ENCODE results near the gene KIF19.

GRCh38 chr17:74287031-74287602 is 38.9 kb upstream of the KIF19 start:
- TF ChIP-seq POLR2AphosphoS5 (IDR thresholded peaks at IDR 0.05) = no peak
- TF ChIP-seq, protein P1, sequence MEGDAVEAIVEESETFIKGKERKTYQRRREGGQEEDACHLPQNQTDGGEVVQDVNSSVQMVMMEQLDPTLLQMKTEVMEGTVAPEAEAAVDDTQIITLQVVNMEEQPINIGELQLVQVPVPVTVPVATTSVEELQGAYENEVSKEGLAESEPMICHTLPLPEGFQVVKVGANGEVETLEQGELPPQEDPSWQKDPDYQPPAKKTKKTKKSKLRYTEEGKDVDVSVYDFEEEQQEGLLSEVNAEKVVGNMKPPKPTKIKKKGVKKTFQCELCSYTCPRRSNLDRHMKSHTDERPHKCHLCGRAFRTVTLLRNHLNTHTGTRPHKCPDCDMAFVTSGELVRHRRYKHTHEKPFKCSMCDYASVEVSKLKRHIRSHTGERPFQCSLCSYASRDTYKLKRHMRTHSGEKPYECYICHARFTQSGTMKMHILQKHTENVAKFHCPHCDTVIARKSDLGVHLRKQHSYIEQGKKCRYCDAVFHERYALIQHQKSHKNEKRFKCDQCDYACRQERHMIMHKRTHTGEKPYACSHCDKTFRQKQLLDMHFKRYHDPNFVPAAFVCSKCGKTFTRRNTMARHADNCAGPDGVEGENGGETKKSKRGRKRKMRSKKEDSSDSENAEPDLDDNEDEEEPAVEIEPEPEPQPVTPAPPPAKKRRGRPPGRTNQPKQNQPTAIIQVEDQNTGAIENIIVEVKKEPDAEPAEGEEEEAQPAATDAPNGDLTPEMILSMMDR (IDR thresholded peaks at IDR 0.05) = no peak
